Activated CD8-positive, alpha-beta memory T cell treated with anti-CD3 and anti-CD28 coated beads, Interleukin-2, amount 50 U/mL, for 1 hour (primary cell): ENCODE results near the gene CPD.
A peak's percentile ranks its signal among the peaks of the same experiment; 100 is the strongest.

Experiments used
- DNase-seq: peaks from one replicate; pipeline ENCODE4 v3.0.0-alpha.2; 2020; ENCODE audit errors: extremely low read depth

CPD gene

DNA sequence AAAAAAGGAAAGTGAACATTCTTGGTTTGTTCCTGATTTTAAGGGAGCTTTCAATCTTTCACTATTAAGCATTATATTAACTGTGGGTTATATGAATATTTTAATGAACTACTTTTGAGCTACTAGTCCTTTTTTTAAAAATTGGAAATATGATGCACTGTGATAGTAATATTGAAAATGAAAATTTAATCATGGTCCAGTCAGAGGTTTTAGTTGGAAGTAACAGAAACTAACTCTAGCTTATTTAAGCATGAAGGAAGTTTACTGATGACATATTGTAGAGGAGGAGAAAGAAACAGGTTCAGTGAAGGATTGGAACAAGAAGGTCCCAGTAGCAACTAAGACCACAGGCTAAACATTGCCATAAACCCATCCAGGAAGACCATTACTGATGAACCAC lies 24.0 kb upstream of the CPD start:
- DNase-seq: no peak

DNA sequence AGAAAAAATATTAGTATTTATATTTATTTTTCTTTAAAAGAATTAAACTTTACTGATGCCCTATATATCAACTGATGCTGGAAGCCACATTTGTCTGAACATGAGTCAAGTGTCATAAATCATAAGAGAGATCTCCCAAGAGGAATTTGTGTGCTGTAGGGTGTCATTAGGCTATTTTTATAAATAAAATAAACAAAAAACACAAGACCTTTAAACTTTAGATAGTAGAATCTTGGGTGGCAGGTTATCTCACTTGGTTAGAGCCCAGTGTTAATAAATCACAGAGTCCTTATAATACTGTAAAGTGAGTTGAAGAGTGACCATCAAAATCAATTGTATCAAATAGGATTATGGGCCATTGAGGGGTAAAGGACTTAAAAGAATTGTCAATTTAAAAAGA lies 21.3 kb upstream of the CPD start:
- DNase-seq: no peak

DNA sequence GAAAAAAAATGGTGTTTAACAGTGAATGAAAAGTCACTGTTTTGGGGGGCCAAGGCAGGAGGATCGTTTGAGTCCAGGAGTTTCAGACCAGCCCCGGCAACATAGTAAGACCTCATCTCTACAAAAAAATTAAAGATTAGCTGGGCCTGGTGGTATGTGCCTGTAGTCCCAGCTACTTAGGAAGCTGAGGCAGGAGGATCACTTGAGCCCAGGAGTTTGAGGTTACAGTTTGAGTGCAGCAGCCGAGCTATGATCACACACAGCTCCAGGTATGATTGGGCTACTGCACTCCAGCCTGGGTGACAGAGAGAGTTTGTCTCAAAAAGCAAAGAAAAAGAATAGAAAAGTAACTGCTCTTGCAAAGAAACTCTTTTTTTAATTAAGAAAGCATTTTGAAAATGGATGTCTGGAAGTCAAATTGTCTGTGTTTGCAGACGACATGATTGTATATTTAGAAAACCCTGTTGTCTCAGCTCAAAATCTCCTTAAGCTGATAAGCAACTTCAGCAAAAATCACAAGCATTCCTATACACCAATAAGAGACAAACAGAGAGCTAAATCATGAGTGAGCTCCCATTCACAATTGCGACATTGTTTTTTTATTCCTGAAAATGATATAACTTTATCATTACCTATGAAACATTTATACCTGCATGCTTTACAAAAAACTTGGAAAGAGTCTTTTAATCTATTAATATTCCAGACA lies 20.5 kb upstream of the CPD start:
- DNase-seq: no peak

DNA sequence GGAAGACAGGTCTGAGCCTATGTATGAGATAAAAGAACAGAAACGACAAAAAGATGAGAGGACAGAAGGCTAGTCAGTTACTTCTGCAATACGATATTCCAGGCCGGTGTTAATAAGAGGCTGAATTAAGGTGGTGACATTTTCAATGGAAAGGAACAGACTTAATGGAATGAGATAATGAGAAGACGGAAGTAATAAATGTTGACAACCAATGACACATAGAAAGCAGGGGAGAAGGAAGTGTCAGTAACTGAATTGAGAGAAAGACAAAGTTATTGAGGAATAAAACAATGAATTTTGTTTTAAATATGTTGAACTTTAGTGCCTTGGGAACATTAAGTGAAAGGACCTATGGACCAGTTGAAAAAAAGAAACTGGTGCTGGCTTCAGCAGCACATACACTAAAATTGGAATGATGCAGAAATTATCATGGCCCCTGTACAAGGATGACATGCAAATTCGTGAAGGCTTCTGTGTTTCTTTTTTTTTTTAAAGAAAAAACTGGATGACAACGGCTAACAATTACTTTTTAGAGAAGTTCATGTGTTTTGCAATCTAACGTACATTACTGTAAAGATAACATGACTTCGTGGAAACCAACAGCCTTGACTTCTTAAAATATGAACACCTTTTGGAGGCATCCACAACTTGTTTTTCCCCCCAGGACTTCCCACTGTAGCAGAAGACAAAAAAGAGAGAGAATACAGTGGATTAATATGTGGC lies 18.5 kb upstream of the CPD start:
- DNase-seq: no peak

DNA sequence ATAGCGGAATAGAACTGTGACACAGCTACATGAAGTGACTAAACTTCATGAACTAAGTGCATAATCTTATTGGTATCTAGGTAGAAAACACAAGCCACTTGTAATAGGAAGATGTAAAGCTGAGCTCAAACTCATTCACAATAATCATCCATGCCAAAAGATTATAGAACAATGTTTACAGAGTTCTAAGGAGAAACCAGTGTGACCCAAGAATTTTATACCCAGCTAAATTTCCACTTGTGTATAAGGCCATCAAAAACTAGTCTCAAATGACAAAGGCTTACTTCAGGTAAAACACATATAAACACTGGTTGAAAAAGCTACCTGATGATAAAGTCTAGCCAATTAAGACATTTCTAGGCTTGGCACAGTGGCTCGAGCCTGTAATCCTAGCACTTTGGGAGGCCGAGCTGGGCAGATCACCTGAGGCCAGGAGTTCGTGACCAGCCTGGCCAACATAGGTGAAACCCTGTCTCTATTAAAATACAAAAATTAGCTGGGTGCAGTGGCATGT lies 16.9 kb upstream of the CPD start:
- no peak for DNase-seq

DNA sequence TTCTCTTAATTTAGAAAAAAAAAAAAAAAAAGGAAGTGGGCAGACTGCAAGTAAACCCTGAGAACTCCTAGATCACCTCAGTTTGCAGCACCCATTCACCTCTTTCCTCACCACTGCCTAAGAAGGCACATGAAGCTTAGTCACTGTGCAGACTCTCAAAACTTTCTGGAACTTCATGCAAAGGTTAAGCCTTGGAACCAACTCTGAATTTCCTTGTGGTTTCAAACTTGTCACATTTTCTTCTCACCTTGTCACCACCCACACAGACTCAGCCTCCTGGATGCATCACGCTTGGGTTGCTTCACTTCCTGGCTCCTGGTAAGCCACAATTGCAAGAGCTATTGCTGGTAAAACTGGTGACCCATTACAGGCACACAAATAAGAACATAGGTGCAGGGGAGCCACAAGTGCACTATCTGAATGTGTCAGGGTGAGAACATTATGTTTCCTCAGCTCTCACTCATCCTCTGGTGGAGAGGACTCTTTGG lies 15.0 kb upstream of the CPD start:
- DNase-seq: peak; percentile 77

DNA sequence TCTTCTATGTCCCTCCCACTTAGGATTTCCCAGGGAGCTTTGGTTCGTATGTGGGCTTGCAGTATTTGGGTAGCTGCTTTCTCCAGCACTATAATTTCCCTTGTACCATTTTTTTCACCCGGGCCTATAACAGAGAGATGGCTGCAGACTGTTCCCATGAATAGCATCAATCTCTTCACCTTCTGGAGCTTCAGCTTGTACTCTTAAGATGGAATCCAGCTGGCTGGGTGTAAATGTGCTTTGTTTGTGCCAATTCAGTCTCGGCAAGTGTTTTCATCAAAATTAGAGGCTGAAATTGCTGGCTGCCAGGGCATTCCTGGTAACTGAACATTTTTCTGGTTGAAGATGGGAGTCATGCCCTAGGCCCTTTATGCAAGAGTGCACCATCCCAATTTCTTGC lies 12.2 kb upstream of the CPD start:
- DNase-seq: no peak

DNA sequence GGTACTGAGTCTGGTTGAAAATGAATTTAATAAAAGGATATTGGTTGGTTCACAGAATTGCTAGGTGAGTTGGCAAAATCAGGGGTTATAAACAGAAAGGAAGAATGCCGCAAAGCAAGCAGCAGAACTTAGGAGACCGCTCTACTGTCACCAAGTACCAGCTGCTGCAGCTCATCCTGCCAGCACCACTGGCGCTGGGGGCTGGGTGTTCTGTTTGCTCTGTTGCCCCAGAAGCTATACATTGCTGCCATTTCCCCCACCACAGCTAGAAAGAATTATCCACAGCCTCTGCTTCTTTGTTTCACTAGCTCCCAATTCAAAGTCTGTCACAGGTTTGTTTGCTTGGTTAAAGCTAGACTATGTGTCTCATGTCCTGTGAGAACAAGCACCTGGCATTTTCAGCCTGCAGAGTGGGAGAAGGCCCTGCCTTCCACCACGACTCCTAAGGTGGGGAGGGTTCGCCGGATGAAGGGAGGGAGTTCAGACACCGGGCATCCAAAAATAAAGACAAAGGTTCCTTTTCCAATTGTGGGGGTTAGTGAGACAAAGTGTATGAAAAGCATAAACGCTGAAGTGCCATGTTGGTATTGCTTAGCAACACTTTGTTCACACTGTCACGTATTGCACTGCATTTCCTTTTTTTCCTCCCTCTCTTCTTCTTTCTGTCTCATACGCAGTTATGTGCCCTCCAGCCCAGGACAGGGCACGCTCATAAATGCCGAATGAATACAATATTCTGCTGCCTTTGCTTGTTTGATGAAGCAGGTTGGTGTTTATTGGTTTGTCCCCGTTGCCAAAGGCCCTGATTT lies 9.6 kb upstream of the CPD start:
- DNase-seq: no peak

DNA sequence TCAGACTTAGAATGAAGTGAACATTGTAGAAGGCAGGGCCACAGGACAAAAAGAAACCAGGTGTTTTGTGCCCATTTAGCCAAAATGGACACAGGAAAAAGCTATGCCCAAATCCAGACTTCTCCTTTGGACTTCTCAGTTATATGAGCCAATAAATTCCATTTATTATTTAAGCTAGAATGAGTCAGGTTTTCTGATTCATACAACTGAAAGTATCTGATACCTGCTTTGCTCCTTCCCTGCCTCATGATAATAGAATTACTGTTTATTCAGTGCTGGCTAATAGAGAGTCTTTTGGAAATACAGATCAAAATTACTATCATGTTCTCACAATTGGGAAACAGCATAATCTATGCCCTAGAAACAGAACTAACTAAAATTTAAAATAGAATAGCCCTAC lies 8.7 kb upstream of the CPD start:
- DNase-seq: no peak

DNA sequence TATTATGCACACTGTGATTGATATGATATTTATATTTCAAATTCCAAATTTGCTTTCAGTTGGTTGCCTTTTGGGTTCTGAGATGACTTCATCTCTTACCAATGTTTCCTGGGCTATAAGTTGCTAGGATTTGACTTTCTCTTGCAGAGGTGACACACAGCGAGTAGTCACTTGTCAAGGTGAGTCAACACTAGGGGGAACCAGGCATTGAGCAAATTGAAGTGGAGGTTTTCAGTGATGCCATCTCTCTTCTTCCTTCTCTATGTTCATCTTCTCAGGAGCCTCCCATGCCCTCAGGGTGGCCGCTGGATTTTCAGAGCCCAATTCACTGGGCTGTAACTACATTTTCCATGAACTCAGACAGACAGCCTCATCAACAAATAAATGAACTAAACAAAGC lies 6.0 kb upstream of the CPD start:
- no peak for DNase-seq

DNA sequence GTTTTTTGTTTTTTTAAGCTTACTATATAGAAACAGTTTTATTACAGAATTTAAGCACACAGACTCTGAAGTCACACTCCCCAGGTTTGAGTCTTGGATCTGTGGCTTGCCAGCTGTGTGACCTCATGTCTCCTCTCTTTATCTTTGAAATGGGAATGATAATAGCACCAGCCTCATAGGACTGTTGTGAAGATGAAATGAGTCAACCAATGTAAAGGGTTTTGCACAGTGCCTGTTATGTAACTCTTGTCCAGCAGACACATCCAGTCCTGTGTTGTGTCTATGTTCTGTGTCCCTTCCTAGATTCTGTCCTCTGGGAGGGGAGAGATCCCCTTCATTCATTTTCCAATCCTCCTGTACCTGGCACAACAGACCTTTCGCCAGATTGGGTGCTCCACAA lies 3.1 kb upstream of the CPD start:
- no peak for DNase-seq

DNA sequence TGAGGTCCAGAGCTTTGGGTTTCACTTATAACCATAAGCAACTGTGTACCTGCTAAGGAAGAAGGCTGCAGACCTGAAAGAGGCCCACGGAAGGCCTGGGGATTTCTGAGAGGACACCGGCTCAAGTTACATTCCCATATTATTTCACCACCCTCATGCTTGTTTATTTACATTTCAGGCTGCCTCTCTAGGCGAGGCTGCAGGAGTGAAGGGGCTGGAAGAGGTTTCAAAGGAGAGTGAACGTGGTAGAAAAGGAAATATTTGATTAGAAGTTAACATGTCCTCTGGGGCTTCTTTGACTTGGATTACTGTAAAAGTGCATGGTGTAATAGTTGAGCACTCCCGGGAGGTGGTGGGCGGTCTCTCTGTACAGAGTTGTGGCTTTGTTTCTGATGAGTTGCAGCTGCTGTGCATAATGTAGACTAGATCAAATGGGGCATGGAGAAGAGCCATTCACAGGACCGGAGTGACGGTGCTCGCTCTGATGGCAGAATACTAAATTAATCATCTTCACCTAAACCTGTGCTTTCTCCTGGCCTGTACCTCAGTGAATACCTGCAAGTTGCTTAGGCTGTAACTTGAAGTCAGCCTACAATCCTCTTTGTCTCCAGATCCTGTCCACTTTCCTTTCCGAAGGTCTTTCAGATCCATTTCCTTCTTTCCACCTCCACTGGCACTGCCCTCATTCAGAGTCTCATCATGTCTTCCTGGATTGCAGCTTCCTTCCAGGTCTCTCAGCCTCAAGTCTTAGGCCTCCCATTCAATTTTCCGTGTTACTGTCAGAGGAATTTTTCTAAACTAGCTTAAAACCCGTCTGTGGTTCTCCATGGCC lies 1.9 kb upstream of the CPD start:
- DNase-seq: no peak

DNA sequence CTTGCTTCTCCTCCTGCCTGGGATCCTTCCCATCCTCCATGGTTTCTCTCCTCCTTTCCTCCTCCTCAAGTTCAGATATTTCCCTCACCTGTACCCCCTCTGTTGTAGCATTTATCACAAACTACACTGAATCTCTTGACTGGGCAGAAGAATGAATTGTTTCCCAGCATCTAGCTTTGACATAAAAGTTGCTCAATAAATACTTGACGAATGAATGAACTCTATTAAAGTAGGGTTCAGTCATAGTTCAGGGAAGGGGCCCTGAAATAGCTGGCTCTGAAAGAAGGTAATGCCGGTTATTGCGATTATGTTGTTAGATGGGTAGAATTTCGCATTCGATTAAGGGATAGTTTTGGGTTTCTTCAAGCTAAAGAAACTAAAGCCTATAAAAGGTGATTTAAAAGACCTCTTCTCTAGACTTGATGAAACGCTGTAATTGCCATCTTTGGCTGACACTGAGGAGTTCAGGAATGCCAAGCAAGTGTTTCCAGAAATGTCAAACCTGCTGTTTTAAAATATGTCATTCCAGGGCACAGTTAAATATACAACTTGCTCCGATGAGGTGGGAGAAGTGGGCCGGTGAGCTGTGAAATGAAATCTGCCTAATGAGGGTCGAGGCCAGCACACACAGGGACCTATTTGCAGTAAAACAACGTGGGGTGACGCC lies 1.0 kb upstream of the CPD start:
- no peak for DNase-seq

DNA sequence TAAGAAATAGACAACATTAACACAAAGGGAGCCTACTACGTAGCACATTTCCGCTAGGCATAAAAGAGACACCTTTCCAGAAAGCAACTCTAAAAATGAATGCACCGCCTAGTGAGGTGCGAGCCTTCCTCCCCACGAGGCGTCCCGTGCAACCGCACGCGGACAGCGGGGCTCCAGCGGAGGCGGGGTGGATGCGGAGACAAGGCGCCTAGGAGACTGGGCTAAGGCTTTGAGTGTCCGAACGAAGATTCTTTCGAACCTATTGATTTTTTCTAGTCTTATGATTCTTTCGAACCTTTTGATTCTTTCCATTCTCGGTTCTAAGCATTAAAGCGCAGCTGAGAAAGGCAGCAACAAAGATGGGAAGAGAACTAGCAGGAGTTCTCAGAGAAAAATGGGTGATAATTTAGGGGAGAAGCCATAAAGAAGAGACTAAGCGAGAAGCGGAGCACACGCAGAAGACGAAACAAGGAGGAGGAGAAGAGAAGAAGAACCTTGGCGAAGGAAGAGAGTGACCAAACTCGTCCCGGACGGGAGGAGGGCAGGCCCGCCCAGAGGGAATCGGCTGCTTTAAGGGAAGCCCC lies 394 bp upstream of the CPD start:
- DNase-seq: no peak

DNA sequence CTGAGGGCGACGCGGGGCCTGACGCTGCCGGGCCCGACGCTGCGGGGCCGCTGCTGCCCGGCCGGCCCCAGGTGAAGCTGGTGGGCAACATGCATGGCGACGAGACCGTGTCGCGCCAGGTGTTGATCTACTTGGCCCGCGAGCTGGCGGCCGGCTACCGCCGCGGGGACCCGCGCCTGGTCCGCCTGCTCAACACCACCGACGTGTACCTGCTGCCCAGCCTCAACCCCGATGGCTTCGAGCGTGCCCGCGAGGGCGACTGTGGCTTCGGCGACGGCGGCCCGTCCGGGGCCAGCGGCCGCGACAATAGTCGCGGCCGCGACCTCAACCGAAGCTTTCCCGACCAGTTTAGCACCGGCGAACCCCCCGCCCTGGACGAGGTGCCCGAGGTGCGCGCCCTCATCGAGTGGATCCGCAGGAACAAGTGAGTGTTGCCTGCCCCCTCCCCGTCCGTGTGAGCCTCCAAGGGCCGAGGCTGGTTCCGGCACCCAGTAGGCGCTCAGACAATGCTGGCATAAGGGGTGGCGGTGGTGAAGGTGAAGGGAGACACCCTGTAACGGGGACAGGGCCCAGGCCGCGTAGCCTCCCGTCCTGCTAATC lies 676 bp downstream of the CPD start:
- DNase-seq: no peak

DNA sequence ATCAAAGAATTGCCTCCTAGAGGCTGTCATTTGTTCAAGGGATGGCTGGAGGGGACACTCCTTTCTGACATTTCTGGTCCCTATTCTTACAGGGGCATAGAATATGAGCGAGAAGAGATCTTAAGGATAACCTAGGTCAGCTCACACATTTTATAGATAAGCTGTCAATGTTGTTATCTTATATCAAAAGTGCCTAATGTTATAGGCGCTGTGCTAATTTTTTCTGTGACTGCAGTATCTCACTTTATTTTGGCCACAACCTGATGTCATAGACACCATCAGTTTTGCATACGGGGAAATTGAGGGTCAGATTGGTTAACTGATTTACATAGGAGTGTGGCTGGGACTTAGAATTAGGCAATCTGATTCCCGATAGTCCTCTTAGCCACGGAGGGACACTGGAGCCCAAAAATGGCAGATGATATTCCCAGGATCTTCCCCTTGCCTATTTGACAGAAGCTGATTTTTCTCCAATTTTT lies 1.2 kb downstream of the CPD start:
- no peak for DNase-seq

DNA sequence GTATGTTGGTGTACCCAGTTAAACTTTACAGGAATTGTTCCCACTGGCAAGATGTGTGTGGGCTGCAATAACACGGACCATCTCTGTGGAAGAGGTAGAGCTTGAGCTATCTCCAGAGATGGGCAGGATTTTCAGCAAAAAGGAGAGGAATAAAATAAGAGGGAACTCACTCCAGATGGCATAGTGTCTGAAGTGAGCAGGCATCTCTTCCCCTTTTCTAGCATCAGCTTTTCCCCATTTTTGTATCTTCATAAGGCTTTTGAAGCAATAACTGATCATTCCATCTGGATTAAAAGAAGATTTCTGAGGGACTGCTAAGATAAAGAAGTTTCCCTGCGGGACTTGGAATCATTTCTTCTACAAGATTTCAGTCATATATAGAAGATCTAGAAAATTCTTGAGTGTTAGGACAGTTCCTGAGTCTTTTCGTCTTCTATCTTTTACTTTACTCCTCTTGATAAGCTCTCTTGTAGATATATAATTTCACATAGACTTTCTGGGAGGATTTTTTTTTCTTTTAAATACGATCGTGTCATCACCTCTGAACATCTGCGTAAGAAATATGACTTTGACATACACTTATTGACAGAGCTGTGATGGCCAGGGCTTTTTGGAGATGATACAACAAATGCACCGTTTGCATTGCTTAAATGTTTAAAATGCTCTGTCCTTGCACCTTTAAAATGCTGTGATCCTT lies 2.1 kb downstream of the CPD start:
- no peak for DNase-seq

DNA sequence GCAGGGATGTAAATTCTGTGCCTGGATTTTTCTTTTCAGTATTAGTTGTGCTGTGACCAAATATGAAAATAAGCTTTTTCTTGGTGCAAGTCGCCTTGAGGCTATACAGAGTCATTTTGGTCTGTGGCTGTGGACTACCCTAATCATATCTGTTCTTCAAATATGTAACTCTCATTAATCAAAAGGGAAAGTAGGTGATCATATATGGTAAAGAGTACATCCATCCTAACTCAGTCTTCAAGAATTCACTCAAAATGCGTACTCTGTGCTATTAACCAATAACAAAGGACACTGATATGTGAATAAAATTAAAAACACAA lies 2.6 kb downstream of the CPD start:
- DNase-seq: no peak

DNA sequence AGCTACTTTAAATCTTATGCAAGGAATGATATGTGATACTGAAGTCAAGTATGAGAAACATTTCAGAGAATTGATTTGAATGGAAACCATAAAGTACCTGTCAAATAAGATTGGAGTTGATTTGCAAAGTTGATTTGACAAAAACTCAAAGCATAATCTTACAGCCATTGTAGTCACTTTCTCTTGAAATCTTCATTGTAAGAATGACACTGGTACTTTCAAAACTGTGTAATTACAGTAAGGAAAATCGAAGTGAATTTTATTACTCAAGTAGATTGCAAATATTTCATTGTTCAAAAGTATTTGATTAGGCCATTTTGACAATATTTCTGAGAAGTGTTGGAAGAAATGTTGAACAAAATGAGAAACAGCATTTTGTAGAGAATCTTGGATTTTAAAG lies 3.6 kb downstream of the CPD start:
- DNase-seq: no peak
